ENCODE measurements around the gene SVIL.
A peak's percentile ranks its signal among the peaks of the same experiment; 100 is the strongest.
"Not testable (repeated sequence)": the region's sequence is repeated elsewhere in the genome, so short reads cannot be mapped to it uniquely, and the experiment has no call there.

SVIL gene

GRCh38 chr10:29493697-29494096 lies 141.1 kb downstream of the SVIL start:
- H3K9me3 ChIP-seq (ENCODE audit: control insufficient read depth, insufficient read depth, low read depth, low read length): no peaks in the 10 kb centered on the region
- no peaks in the 10 kb centered on the region for H3K27me3 ChIP-seq (ENCODE audit: control insufficient read depth, insufficient read depth, low read length)
- H3K36me3 ChIP-seq (ENCODE audit: control insufficient read depth, insufficient read depth, low read length): peaks cover 49% of the 10 kb centered on the region
- no peak overlapping the region for H3K4me3 ChIP-seq (ENCODE audit: low read depth, low read length)
- H3K9ac ChIP-seq (ENCODE audit: low read length): no peak overlapping the region
- H3K4me1 ChIP-seq (ENCODE audit: control insufficient read depth, insufficient read depth, low read length): peaks cover 10% of the 10 kb centered on the region; the same call in 1 of the 2 replicates
- H3K27ac ChIP-seq (ENCODE audit: low read depth, low read length): no peak overlapping the region

GRCh38 chr10:29492774-29493173 lies 142.0 kb downstream of the SVIL start:
- no peak overlapping the region for H3K4me3 ChIP-seq (ENCODE audit: low read depth, low read length)
- H3K27ac ChIP-seq (ENCODE audit: low read depth, low read length): no peak overlapping the region
- no peak overlapping the region for H3K9ac ChIP-seq (ENCODE audit: low read length)
- H3K9me3 ChIP-seq (ENCODE audit: control insufficient read depth, insufficient read depth, low read depth, low read length): no peaks in the 10 kb centered on the region
- H3K27me3 ChIP-seq (ENCODE audit: control insufficient read depth, insufficient read depth, low read length): no peaks in the 10 kb centered on the region
- peaks cover 57% of the 10 kb centered on the region for H3K36me3 ChIP-seq (ENCODE audit: control insufficient read depth, insufficient read depth, low read length)
- peaks cover 10% of the 10 kb centered on the region; the same call in 1 of the 2 replicates for H3K4me1 ChIP-seq (ENCODE audit: control insufficient read depth, insufficient read depth, low read length)

GRCh38 chr10:29491918-29492317 lies 142.9 kb downstream of the SVIL start:
- Histone ChIP-seq H3K36me3 (ENCODE audit: control insufficient read depth, insufficient read depth, low read length) (peaks cover 60% of the 10 kb centered on the region), H3K9me3 (ENCODE audit: control insufficient read depth, insufficient read depth, low read depth, low read length) (no peaks in the 10 kb centered on the region), H3K27me3 (ENCODE audit: control insufficient read depth, insufficient read depth, low read length) (no peaks in the 10 kb centered on the region), H3K4me3 (ENCODE audit: low read depth, low read length) (no peak overlapping the region), H3K27ac (ENCODE audit: low read depth, low read length) (no peak overlapping the region), H3K9ac (ENCODE audit: low read length) (no peak overlapping the region), H3K4me1 (ENCODE audit: control insufficient read depth, insufficient read depth, low read length) (peaks cover 4% of the 10 kb centered on the region; the same call in 1 of the 2 replicates)

- not testable (repeated sequence) for H3K4me3 ChIP-seq (ENCODE audit: low read depth, low read length); H3K27ac ChIP-seq (ENCODE audit: low read depth, low read length); H3K9me3 ChIP-seq (ENCODE audit: control insufficient read depth, insufficient read depth, low read depth, low read length); H3K4me1 ChIP-seq (ENCODE audit: control insufficient read depth, insufficient read depth, low read length); H3K27me3 ChIP-seq (ENCODE audit: control insufficient read depth, insufficient read depth, low read length); H3K9ac ChIP-seq (ENCODE audit: low read length)
- peaks cover 68% of the 10 kb centered on the region for H3K36me3 ChIP-seq (ENCODE audit: control insufficient read depth, insufficient read depth, low read length)
Observed at GRCh38 chr10:29490781-29491280, 143.9 kb downstream of the SVIL start.

- H3K27ac ChIP-seq (ENCODE audit: low read depth, low read length); H3K9ac ChIP-seq (ENCODE audit: low read length); H3K9me3 ChIP-seq (ENCODE audit: control insufficient read depth, insufficient read depth, low read depth, low read length); H3K4me1 ChIP-seq (ENCODE audit: control insufficient read depth, insufficient read depth, low read length); H3K27me3 ChIP-seq (ENCODE audit: control insufficient read depth, insufficient read depth, low read length); H3K4me3 ChIP-seq (ENCODE audit: low read depth, low read length): not testable (repeated sequence)
- H3K36me3 ChIP-seq (ENCODE audit: control insufficient read depth, insufficient read depth, low read length): peaks cover 71% of the 10 kb centered on the region
Observed at GRCh38 chr10:29488471-29488870, 146.3 kb downstream of the SVIL start.

GRCh38 chr10:29487884-29488266 lies 146.9 kb downstream of the SVIL start:
- not testable (repeated sequence) for H3K4me1 ChIP-seq (ENCODE audit: control insufficient read depth, insufficient read depth, low read length); H3K9me3 ChIP-seq (ENCODE audit: control insufficient read depth, insufficient read depth, low read depth, low read length); H3K27me3 ChIP-seq (ENCODE audit: control insufficient read depth, insufficient read depth, low read length); H3K9ac ChIP-seq (ENCODE audit: low read length); H3K4me3 ChIP-seq (ENCODE audit: low read depth, low read length); H3K27ac ChIP-seq (ENCODE audit: low read depth, low read length)
- peaks cover 65% of the 10 kb centered on the region for H3K36me3 ChIP-seq (ENCODE audit: control insufficient read depth, insufficient read depth, low read length)

GRCh38 chr10:29487032-29487883 lies 147.5 kb downstream of the SVIL start:
- Histone ChIP-seq H3K36me3 (ENCODE audit: control insufficient read depth, insufficient read depth, low read length) (peaks cover 64% of the 10 kb centered on the region), H3K4me1 (ENCODE audit: control insufficient read depth, insufficient read depth, low read length) (peaks cover 16% of the 10 kb centered on the region)
- not testable (repeated sequence) for H3K27me3 ChIP-seq (ENCODE audit: control insufficient read depth, insufficient read depth, low read length); H3K9me3 ChIP-seq (ENCODE audit: control insufficient read depth, insufficient read depth, low read depth, low read length); H3K27ac ChIP-seq (ENCODE audit: low read depth, low read length); H3K9ac ChIP-seq (ENCODE audit: low read length); H3K4me3 ChIP-seq (ENCODE audit: low read depth, low read length)

GRCh38 chr10:29486433-29486832 lies 148.3 kb downstream of the SVIL start:
- Histone ChIP-seq H3K36me3 (ENCODE audit: control insufficient read depth, insufficient read depth, low read length) (peaks cover 62% of the 10 kb centered on the region), H3K27ac (ENCODE audit: low read depth, low read length) (no peak overlapping the region), H3K4me1 (ENCODE audit: control insufficient read depth, insufficient read depth, low read length) (peaks cover 17% of the 10 kb centered on the region), H3K9ac (ENCODE audit: low read length) (no peak overlapping the region), H3K27me3 (ENCODE audit: control insufficient read depth, insufficient read depth, low read length) (no peaks in the 10 kb centered on the region), H3K4me3 (ENCODE audit: low read depth, low read length) (no peak overlapping the region), H3K9me3 (ENCODE audit: control insufficient read depth, insufficient read depth, low read depth, low read length) (no peaks in the 10 kb centered on the region)

- peaks cover 17% of the 10 kb centered on the region for H3K4me1 ChIP-seq (ENCODE audit: control insufficient read depth, insufficient read depth, low read length)
- not testable (repeated sequence) for H3K9ac ChIP-seq (ENCODE audit: low read length); H3K27ac ChIP-seq (ENCODE audit: low read depth, low read length); H3K4me3 ChIP-seq (ENCODE audit: low read depth, low read length); H3K27me3 ChIP-seq (ENCODE audit: control insufficient read depth, insufficient read depth, low read length); H3K9me3 ChIP-seq (ENCODE audit: control insufficient read depth, insufficient read depth, low read depth, low read length)
- H3K36me3 ChIP-seq (ENCODE audit: control insufficient read depth, insufficient read depth, low read length): peaks cover 63% of the 10 kb centered on the region
Observed at GRCh38 chr10:29484677-29485076, 150.1 kb downstream of the SVIL start.

- Histone ChIP-seq H3K4me3 (ENCODE audit: low read depth, low read length) (no peak overlapping the region), H3K27ac (ENCODE audit: low read depth, low read length) (peak overlapping the region; percentile 1; the same call in 1 of the 2 replicates), H3K27me3 (ENCODE audit: control insufficient read depth, insufficient read depth, low read length) (no peaks in the 10 kb centered on the region)
Observed at GRCh38 chr10:29482591-29483431, 152.0 kb downstream of the SVIL start.

More at GRCh38 chr10:29482591-29483431, 152.0 kb downstream of the SVIL start:
- H3K9me3 ChIP-seq (ENCODE audit: control insufficient read depth, insufficient read depth, low read depth, low read length): no peaks in the 10 kb centered on the region
- H3K36me3 ChIP-seq (ENCODE audit: control insufficient read depth, insufficient read depth, low read length): peaks cover 61% of the 10 kb centered on the region
- peak overlapping the region; percentile 38 for H3K9ac ChIP-seq (ENCODE audit: low read length)
- H3K4me1 ChIP-seq (ENCODE audit: control insufficient read depth, insufficient read depth, low read length): peaks cover 17% of the 10 kb centered on the region

All from HUES6 (cell line).